Loucy (cell line): Measurements from ENCODE around the gene CCDC63.

Source experiments
- EZH2phosphoT487 ChIP-seq: fragments of 200-600 bp; IDR thresholded peaks from 2 replicates; pipeline ENCODE4 v1.6.1; 2018; ENCODE audit warnings: antibody characterized with exemption, mild to moderate bottlenecking, moderate library complexity, borderline replicate concordance
- TF ChIP-seq, protein P1 (sequence below): fragments of 200-600 bp; sonication (generic); conservative IDR thresholded peaks from 2 replicates; pipeline ENCODE4 v1.5.1; 2014; ENCODE audit warnings: mild to moderate bottlenecking, antibody characterized with exemption, low read length

- TF ChIP-seq, protein P1, sequence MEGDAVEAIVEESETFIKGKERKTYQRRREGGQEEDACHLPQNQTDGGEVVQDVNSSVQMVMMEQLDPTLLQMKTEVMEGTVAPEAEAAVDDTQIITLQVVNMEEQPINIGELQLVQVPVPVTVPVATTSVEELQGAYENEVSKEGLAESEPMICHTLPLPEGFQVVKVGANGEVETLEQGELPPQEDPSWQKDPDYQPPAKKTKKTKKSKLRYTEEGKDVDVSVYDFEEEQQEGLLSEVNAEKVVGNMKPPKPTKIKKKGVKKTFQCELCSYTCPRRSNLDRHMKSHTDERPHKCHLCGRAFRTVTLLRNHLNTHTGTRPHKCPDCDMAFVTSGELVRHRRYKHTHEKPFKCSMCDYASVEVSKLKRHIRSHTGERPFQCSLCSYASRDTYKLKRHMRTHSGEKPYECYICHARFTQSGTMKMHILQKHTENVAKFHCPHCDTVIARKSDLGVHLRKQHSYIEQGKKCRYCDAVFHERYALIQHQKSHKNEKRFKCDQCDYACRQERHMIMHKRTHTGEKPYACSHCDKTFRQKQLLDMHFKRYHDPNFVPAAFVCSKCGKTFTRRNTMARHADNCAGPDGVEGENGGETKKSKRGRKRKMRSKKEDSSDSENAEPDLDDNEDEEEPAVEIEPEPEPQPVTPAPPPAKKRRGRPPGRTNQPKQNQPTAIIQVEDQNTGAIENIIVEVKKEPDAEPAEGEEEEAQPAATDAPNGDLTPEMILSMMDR, result no peak
- no peak for TF ChIP-seq EZH2phosphoT487
These were observed 94.1 kb downstream of the CCDC63 start for GRCh38 chr12:110940933-110941332.
